Inflammatory macrophage treated with lipopolysaccharide for 4 hours (primary cell): Measurements from ENCODE around the gene MYRF.

Experiments used
- DNase-seq: peaks from one replicate; pipeline ENCODE4 v3.0.0-alpha.2; 2020

Gene MYRF

GRCh38 chr11:61719978-61720377 lies 32.5 kb upstream of the MYRF start:
- DNase-seq, result no peak

GRCh38 chr11:61720597-61720996 lies 31.8 kb upstream of the MYRF start:
- no peak for DNase-seq

- DNase-seq, result no peak
These were observed 28.0 kb upstream of the MYRF start for GRCh38 chr11:61724437-61724836.

GRCh38 chr11:61725781-61726231 lies 26.6 kb upstream of the MYRF start:
- no peak for DNase-seq

GRCh38 chr11:61726775-61727174 lies 25.7 kb upstream of the MYRF start:
- DNase-seq, result no peak

GRCh38 chr11:61727401-61727811 lies 25.0 kb upstream of the MYRF start:
- DNase-seq, result no peak

GRCh38 chr11:61728066-61728939 lies 24.1 kb upstream of the MYRF start:
- no peak for DNase-seq

GRCh38 chr11:61728940-61729219 lies 23.6 kb upstream of the MYRF start:
- DNase-seq, result no peak

- no peak for DNase-seq
These were observed 22.0 kb upstream of the MYRF start for GRCh38 chr11:61730240-61730994.

GRCh38 chr11:61731211-61731951 lies 21.1 kb upstream of the MYRF start:
- no peak for DNase-seq

GRCh38 chr11:61731952-61732675 lies 20.3 kb upstream of the MYRF start:
- no peak for DNase-seq

- peak; percentile 35 for DNase-seq
These were observed 19.7 kb upstream of the MYRF start for GRCh38 chr11:61732705-61733104.

GRCh38 chr11:61733120-61733978 lies 19.1 kb upstream of the MYRF start:
- peak; percentile 88 for DNase-seq

- no peak for DNase-seq
These were observed 17.7 kb upstream of the MYRF start for GRCh38 chr11:61734767-61735166.

- no peak for DNase-seq
These were observed 17.0 kb upstream of the MYRF start for GRCh38 chr11:61735391-61735790.

- no peak for DNase-seq
These were observed 16.1 kb upstream of the MYRF start for GRCh38 chr11:61736310-61736709.

- no peak for DNase-seq
These were observed 15.3 kb upstream of the MYRF start for GRCh38 chr11:61737131-61737530.

- no peak for DNase-seq
These were observed 14.6 kb upstream of the MYRF start for GRCh38 chr11:61737636-61738386.

- no peak for DNase-seq
These were observed 13.7 kb upstream of the MYRF start for GRCh38 chr11:61738776-61739175.

GRCh38 chr11:61739413-61739812 lies 13.0 kb upstream of the MYRF start:
- DNase-seq, result no peak

- no peak for DNase-seq
These were observed 12.5 kb upstream of the MYRF start for GRCh38 chr11:61739966-61740365.
